GM18505 (cell line): ENCODE measurements around the gene ATP13A4.

Source experiments
- ATAC-seq: cut with Tn5 transposase; IDR thresholded peaks from one replicate; pipeline ENCODE4 v1.9.1; 2021; ENCODE audit not compliant: unreplicated experiment
- POLR2A ChIP-seq: IDR thresholded peaks from 4 replicates; pipeline ENCODE4 v1.6.1; 2011; ENCODE audit warnings: borderline replicate concordance; ENCODE audit not compliant: insufficient read depth, insufficient read length; ENCODE audit errors: extremely low read depth

Gene ATP13A4

GRCh38 chr3:193585530-193585929 lies 30.8 kb upstream of the ATP13A4 start:
- ATAC-seq = no peak
- TF ChIP-seq POLR2A = no peak

- ATAC-seq = no peak
- no peak for TF ChIP-seq POLR2A
These were observed 19.9 kb upstream of the ATP13A4 start for GRCh38 chr3:193574488-193575070.

- TF ChIP-seq POLR2A = no peak
- ATAC-seq = no peak
These were observed 18.9 kb upstream of the ATP13A4 start for GRCh38 chr3:193573403-193574191.

DNA sequence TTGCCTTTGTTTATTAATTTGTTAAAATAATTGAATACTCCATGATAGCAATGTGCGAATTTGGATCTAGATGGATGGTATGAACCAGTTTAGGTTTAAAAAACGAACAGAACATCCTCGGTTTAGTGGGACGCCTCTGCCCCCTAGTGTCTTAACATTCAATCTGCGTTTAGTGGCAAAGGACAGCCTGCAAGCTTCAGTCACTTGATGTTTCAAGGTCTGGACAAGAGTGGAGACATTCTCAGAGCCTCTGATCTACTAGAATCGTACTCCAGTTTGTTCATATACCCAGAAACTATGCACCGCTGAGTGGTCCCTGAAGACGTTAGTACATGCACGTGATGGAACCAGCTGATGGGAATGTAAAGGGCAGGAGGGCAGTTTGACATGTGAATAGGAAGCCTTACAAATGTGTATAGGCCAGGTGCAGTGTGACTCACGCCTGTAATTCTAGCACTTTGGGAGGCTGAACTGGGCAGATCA lies 17.8 kb upstream of the ATP13A4 start:
- no peak for TF ChIP-seq POLR2A
- peak; percentile 73 for ATAC-seq

GRCh38 chr3:193569119-193569518 lies 14.4 kb upstream of the ATP13A4 start:
- no peak for ATAC-seq
- TF ChIP-seq POLR2A = no peak

DNA sequence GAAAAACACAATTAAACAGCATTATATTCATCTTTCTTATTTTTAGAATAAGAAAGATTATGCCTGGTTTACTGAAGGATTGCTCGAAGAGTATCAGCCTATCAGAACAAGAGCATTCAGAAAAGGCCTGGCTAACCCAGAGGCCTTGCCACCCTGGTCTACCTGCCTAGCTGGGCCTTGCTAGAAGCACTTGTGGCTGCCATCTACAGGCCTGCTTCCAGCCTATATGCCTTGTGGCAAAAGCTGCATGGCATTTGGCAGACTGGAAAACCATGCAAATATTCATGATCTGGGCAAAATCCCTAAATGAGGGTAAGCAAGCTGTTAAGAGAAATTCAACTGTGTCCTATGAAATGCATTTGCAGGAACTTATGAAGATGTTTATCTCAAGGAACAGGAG lies 9.3 kb upstream of the ATP13A4 start:
- no peak for ATAC-seq
- no peak for TF ChIP-seq POLR2A

GRCh38 chr3:193563426-193563825 lies 8.7 kb upstream of the ATP13A4 start:
- ATAC-seq = no peak
- no peak for TF ChIP-seq POLR2A

GRCh38 chr3:193560870-193561269 lies 6.2 kb upstream of the ATP13A4 start:
- TF ChIP-seq POLR2A = no peak
- no peak for ATAC-seq

DNA sequence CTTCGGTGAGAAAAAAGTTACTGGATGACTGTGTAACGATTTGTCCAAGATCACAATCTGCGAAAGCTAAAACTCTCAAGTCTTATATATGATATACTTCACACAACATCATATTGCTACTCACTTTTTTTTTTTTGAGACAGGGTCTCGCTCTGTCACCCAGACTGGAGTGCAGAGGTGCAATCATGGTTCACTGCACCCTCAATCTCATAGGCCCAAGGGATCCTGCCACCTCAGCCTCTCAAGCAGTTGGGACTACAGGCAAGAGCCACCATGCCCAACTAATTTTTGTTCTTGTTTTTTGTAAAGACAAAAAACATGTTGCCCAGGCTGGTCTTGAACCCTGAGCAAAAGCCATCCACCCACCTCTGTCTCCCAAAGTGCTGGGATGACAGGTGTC lies 5.4 kb upstream of the ATP13A4 start:
- no peak for ATAC-seq
- no peak for TF ChIP-seq POLR2A

GRCh38 chr3:193559100-193559499 lies 4.4 kb upstream of the ATP13A4 start:
- ATAC-seq = no peak
- TF ChIP-seq POLR2A = no peak

GRCh38 chr3:193556841-193557240 lies 2.1 kb upstream of the ATP13A4 start:
- no peak for TF ChIP-seq POLR2A
- ATAC-seq = no peak

- ATAC-seq = no peak
These were observed 1.1 kb downstream of the ATP13A4 start for GRCh38 chr3:193553586-193553985.

DNA sequence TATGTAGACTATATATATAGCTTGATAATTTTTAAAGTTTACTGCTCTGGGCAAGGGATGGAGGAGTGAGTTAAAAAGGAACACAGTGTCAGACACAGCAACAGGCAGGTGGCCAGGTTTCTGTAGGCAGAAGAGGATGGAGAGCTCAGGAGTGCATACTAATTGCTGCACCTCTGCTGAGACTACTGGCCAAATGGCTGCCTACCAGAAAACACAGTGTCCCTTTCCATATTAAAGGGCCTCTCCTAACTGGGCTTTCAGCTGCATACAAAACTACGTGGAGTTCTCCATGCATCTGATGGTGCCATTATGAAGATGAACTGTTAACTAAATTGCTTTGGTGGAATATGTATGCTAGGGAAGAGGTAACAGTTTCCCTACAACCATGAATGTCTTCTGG lies 1.8 kb downstream of the ATP13A4 start:
- ATAC-seq = no peak
- TF ChIP-seq POLR2A = no peak

More at GRCh38 chr3:193553586-193553985, 1.1 kb downstream of the ATP13A4 start:
- no peak for TF ChIP-seq POLR2A

GRCh38 chr3:193548406-193548805 lies 6.3 kb downstream of the ATP13A4 start:
- TF ChIP-seq POLR2A = no peak
- no peak for ATAC-seq
